Liver (tissue), 9 donors: ENCODE measurements around the gene UFC1. TPM values are rescaled to one million over a fixed set of nuclear protein-coding genes. Genes with fewer than 3 reads are reported as not detected.

Experiments used
- DNase-seq: peaks from one replicate; pipeline ENCODE4 v3.0.0-alpha.2; 2017; ENCODE audit warnings: low spot score
- H3K27ac ChIP-seq, 2 donors: one replicate each; pipeline ENCODE4 v1.7.0; 2013; ENCODE audit warnings: inconsistent platforms in 2 of 2, low read length in 2 of 2, control low read depth in 1 of 2, low read depth in 1 of 2, mild to moderate bottlenecking in 1 of 2
- H3K27me3 ChIP-seq, 4 donors: one replicate each; pipeline versions ENCODE4 v1.6.1 to v1.7.0; 2013; ENCODE audit warnings: low read length in 3 of 4, inconsistent platforms in 1 of 4, mild to moderate bottlenecking in 1 of 4, moderate library complexity in 1 of 4; ENCODE audit not compliant: control insufficient read depth in 4 of 4, insufficient read depth in 4 of 4
- H3K36me3 ChIP-seq, 4 donors: one replicate each; pipeline versions ENCODE4 v1.6.1 to v1.7.0; 2013; ENCODE audit warnings: low read length in 3 of 4, mild to moderate bottlenecking in 3 of 4, low read depth in 1 of 4, moderate library complexity in 1 of 4; ENCODE audit not compliant: control insufficient read depth in 4 of 4, insufficient read depth in 3 of 4
- H3K4me1 ChIP-seq, 4 donors: one replicate each; pipeline versions ENCODE4 v1.6.1 to v1.7.0; 2013; ENCODE audit warnings: low read length in 3 of 4, mild to moderate bottlenecking in 3 of 4, moderate library complexity in 1 of 4; ENCODE audit not compliant: control insufficient read depth in 4 of 4, insufficient read depth in 4 of 4
- H3K4me3 ChIP-seq, 3 donors: one replicate each; pipeline versions ENCODE4 v1.6.1 to v1.7.0; 2013; ENCODE audit warnings: low read length in 3 of 3, control low read depth in 1 of 3, low read depth in 1 of 3, mild to moderate bottlenecking in 1 of 3
- H3K9ac ChIP-seq, 2 donors: one replicate each; pipeline ENCODE4 v1.7.0; 2013; ENCODE audit warnings: low read length in 2 of 2, mild to moderate bottlenecking in 2 of 2, moderate library complexity in 2 of 2, control low read depth in 1 of 2, low read depth in 1 of 2
- H3K9me3 ChIP-seq, 4 donors: one replicate each; pipeline versions ENCODE4 v1.6.1 to v1.7.0; 2013; ENCODE audit warnings: low read length in 3 of 4; ENCODE audit not compliant: control insufficient read depth in 4 of 4
- CTCF ChIP-seq: fragments of 150-350 bp; IDR thresholded peaks from 2 replicates; pipeline ENCODE4 v1.5.1; 2017; ENCODE audit warnings: improper control_type of control experiment, low read depth, low read length; ENCODE audit not compliant: missing input control
- EGR1 ChIP-seq, 2 donors: IDR thresholded peaks; 2 replicates each; pipeline ENCODE4 v1.6.1; 2016 to 2018; ENCODE audit warnings: antibody characterized with exemption in 2 of 2, low read depth in 2 of 2
- FOXA1 ChIP-seq: IDR thresholded peaks from 2 replicates; pipeline ENCODE4 v1.6.1; 2016; ENCODE audit warnings: antibody characterized with exemption
- FOXA2 ChIP-seq: IDR thresholded peaks from 2 replicates; pipeline ENCODE4 v1.6.1; 2016; ENCODE audit warnings: antibody characterized with exemption
- GABPA ChIP-seq, 2 donors: IDR thresholded peaks in 1 of 2; conservative IDR thresholded peaks in 1 of 2; 2 replicates each; pipeline ENCODE4 v1.6.1; 2016; ENCODE audit warnings: antibody characterized with exemption in 2 of 2, mild to moderate bottlenecking in 1 of 2, moderate library complexity in 1 of 2
- HNF4A ChIP-seq, 2 donors: conservative IDR thresholded peaks; 2 replicates each; pipeline ENCODE4 v1.6.1; 2016; ENCODE audit warnings: antibody characterized with exemption in 2 of 2, mild to moderate bottlenecking in 2 of 2
- HNF4G ChIP-seq: IDR thresholded peaks from 2 replicates; pipeline ENCODE4 v1.6.1; 2016; ENCODE audit warnings: antibody characterized with exemption
- JUND ChIP-seq, 2 donors: IDR thresholded peaks; 2 replicates each; pipeline ENCODE4 v1.6.1; 2016; ENCODE audit warnings: antibody characterized with exemption in 2 of 2
- NR2F2 ChIP-seq: IDR thresholded peaks from 2 replicates; pipeline ENCODE4 v1.6.1; 2016; ENCODE audit warnings: antibody characterized with exemption
- RAD21 ChIP-seq, 2 donors: IDR thresholded peaks; 2 replicates each; pipeline ENCODE4 v1.6.1; 2016; ENCODE audit warnings: antibody characterized with exemption in 2 of 2, mild to moderate bottlenecking in 2 of 2
- RXRA ChIP-seq, 2 donors: IDR thresholded peaks; 2 replicates each; pipeline ENCODE4 v1.6.1; 2017 to 2018; ENCODE audit warnings: antibody characterized with exemption in 2 of 2, mild to moderate bottlenecking in 1 of 2
- SP1 ChIP-seq: IDR thresholded peaks from 2 replicates; pipeline ENCODE4 v1.6.1; 2018; ENCODE audit warnings: antibody characterized with exemption, mild to moderate bottlenecking
- TAF1 ChIP-seq: conservative IDR thresholded peaks from 2 replicates; pipeline ENCODE4 v1.6.1; 2016; ENCODE audit warnings: antibody characterized with exemption, mild to moderate bottlenecking
- YY1 ChIP-seq: IDR thresholded peaks from 2 replicates; pipeline ENCODE4 v1.6.1; 2016; ENCODE audit warnings: antibody characterized with exemption, mild to moderate bottlenecking
- whole genome bisulfite sequencing: extraction: QIAGEN DNeasy Blood & Tissue Kit; methylation state at CpG from one replicate; pipeline ENCODE4 v1.1.7; 2013; 5-methylcytosine and 5-hydroxymethylcytosine counted together
- polyA plus RNA-seq, 2 donors: library from polyadenylated mRNA; stranded (reverse) in 1 of 2; unstranded in 1 of 2; fragments of 200-250 nt in 1 of 2; fragments of >200 nt in 1 of 2; fragmentation: Nextera tagmentation in 1 of 2; extraction: Ambion mirVana in 1 of 2; gene quantifications; one replicate each; pipeline versions ENCODE4 v1.2.1 to v1.2.3, GENCODE V29; 2013 to 2015
- total RNA-seq, 2 donors: library from RNA; depleted of rRNA; stranded (reverse); fragments of >200 nt; gene quantifications; one replicate each; pipeline ENCODE4 v1.2.3, GENCODE V29; 2014
- TF ChIP-seq, protein P1 (sequence below): IDR thresholded peaks from 2 replicates; pipeline ENCODE4 v1.6.1; 2016; ENCODE audit warnings: antibody characterized with exemption
- TF ChIP-seq, protein P2 (sequence below): IDR thresholded peaks from 2 replicates; pipeline ENCODE4 v1.6.1; 2016; ENCODE audit warnings: antibody characterized with exemption
- TF ChIP-seq, protein P3 (sequence below): IDR thresholded peaks from 2 replicates; pipeline ENCODE4 v1.6.1; 2016; ENCODE audit warnings: antibody characterized with exemption, mild to moderate bottlenecking
- TF ChIP-seq, protein P4 (sequence below): IDR thresholded peaks from 2 replicates; pipeline ENCODE4 v1.6.1; 2016; ENCODE audit warnings: antibody characterized with exemption
- donor health status: healthy.
- donor health status: healthy.
- donor health status: healthy.
- donor health status: healthy.
- donor health status: healthy.

The UFC1 gene
- total and polyA plus RNA-seq, 4 donors: 34.2 to 47.5 (median 43.3) TPM

DNA sequence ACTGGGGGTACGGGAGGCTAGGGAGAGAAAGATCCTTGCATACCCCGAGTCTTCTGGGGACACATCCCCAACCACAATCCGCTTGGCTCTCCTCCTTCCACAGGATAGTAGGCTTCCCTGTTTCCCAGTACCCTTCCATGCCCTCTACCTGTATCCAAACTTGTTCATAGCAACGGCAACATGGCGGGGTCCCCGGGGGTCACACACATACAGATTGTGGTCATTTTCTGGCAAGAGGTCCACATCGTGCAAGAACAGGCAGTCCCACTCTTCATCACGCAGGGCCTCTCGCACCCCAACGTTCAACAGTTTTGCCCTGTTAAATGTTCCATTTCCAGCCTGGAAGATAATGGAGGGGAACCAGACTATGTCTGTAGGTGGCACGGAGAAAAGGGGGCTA lies 19.9 kb downstream of the UFC1 start:
- Histone ChIP-seq H3K9me3 (no peaks in the 10 kb centered on the region), H3K4me3 (no peak overlapping the region), H3K9ac (no peak overlapping the region), H3K36me3 (peaks cover 2 to 46% (median 31%) of the 10 kb centered on the region in 4 donors), H3K27me3 (no peaks in the 10 kb centered on the region), H3K4me1 (peaks cover 0 to 31% (median 26%) of the 10 kb centered on the region in 4 donors), H3K27ac (peak overlapping the region; percentile 32 to 40)
- DNase-seq: no peak
- no peak for TF ChIP-seq FOXA1
- TF ChIP-seq, protein P1, sequence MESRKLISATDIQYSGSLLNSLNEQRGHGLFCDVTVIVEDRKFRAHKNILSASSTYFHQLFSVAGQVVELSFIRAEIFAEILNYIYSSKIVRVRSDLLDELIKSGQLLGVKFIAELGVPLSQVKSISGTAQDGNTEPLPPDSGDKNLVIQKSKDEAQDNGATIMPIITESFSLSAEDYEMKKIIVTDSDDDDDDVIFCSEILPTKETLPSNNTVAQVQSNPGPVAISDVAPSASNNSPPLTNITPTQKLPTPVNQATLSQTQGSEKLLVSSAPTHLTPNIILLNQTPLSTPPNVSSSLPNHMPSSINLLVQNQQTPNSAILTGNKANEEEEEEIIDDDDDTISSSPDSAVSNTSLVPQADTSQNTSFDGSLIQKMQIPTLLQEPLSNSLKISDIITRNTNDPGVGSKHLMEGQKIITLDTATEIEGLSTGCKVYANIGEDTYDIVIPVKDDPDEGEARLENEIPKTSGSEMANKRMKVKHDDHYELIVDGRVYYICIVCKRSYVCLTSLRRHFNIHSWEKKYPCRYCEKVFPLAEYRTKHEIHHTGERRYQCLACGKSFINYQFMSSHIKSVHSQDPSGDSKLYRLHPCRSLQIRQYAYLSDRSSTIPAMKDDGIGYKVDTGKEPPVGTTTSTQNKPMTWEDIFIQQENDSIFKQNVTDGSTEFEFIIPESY: no peak
- no peak for TF ChIP-seq RXRA (IDR thresholded peaks at IDR 0.05)
- no peak for TF ChIP-seq GABPA (IDR thresholded peaks at IDR 0.05 in 1 of 2, conservative IDR thresholded peaks at IDR 0.05 in 1 of 2)
- no peak for TF ChIP-seq HNF4A (conservative IDR thresholded peaks at IDR 0.05)
- TF ChIP-seq CTCF: no peak
- TF ChIP-seq, protein P2, sequence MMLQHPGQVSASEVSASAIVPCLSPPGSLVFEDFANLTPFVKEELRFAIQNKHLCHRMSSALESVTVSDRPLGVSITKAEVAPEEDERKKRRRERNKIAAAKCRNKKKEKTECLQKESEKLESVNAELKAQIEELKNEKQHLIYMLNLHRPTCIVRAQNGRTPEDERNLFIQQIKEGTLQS: no peak
- TF ChIP-seq EGR1 (IDR thresholded peaks at IDR 0.05; ENCODE audit: low read depth in 2 of 2): no peak
- no peak for TF ChIP-seq TAF1
- TF ChIP-seq FOXA2: no peak
- no peak for TF ChIP-seq RAD21 (IDR thresholded peaks at IDR 0.05)
- TF ChIP-seq NR2F2: no peak
- no peak for TF ChIP-seq HNF4G
- TF ChIP-seq, protein P3, sequence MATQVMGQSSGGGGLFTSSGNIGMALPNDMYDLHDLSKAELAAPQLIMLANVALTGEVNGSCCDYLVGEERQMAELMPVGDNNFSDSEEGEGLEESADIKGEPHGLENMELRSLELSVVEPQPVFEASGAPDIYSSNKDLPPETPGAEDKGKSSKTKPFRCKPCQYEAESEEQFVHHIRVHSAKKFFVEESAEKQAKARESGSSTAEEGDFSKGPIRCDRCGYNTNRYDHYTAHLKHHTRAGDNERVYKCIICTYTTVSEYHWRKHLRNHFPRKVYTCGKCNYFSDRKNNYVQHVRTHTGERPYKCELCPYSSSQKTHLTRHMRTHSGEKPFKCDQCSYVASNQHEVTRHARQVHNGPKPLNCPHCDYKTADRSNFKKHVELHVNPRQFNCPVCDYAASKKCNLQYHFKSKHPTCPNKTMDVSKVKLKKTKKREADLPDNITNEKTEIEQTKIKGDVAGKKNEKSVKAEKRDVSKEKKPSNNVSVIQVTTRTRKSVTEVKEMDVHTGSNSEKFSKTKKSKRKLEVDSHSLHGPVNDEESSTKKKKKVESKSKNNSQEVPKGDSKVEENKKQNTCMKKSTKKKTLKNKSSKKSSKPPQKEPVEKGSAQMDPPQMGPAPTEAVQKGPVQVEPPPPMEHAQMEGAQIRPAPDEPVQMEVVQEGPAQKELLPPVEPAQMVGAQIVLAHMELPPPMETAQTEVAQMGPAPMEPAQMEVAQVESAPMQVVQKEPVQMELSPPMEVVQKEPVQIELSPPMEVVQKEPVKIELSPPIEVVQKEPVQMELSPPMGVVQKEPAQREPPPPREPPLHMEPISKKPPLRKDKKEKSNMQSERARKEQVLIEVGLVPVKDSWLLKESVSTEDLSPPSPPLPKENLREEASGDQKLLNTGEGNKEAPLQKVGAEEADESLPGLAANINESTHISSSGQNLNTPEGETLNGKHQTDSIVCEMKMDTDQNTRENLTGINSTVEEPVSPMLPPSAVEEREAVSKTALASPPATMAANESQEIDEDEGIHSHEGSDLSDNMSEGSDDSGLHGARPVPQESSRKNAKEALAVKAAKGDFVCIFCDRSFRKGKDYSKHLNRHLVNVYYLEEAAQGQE: no peak
- no peak for TF ChIP-seq JUND (IDR thresholded peaks at IDR 0.05)
- TF ChIP-seq SP1: no peak
- TF ChIP-seq, protein P4, sequence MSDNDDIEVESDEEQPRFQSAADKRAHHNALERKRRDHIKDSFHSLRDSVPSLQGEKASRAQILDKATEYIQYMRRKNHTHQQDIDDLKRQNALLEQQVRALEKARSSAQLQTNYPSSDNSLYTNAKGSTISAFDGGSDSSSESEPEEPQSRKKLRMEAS: no peak
- no peak for TF ChIP-seq YY1
- 96% methylated on average over 11 of the region's 11 CpGs for WGBS
